A549 treated with GW870086 at 1 μM for 4 hours (cell line): Measurements from ENCODE around the gene TSPEAR. TPM values are rescaled to one million over a fixed set of nuclear protein-coding genes. Genes with fewer than 3 reads are reported as not detected.

Experiments used
- total RNA-seq: library from RNA; stranded (reverse); fragments of 200-300 nt; extraction: Qiagen RNA extraction; gene quantifications from 5 replicates; pipeline ENCODE4 v1.2.3, GENCODE V29; 2022; ENCODE audit warnings: low read depth

TSPEAR gene
- total RNA-seq, result not detected in 5 replicates

DNA sequence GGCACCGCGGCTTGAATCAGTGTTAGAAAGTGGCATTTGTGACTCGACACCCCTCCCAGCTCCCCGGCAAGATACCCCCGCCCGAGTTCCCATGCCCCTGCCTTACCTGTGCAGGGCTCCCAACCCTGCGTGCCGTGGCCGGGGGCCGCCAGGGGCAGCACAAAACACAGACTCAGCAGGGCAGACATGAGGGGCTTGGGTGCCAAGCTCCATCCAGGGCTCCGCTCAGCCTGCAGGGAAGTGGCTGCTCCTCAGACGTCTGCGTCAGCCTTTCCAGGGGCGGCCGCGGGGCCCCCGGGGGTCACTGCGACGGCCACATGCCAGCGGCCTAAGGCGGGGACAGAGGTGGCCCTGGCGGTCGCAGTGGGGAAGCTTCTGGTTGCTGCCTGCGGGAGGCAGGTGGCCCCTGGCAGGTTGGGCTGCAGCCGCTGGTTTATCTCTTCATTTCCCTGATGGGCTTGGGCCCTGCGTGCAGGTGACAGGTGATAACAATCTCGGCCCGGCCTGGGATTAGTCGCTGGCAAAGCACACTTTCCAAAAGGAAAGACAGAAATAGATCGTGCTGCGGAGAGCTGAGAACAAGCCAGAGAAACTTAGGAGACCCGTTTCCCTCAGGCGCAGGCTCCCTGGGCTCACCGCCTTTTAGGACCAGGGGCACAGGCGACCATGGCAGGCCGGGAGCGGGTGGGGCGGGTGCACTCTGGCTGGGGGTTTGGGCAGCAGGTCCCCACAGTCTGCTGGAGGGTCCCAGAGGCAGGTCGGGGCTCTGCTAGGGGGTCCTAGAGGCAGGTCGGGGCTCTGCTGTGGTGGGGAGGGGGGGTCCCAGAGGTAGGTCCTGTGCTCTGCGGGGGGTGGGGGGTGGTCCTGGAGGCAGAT, at the start of gene TSPEAR:
TSPEAR (minus strand) TSS at position 246 of the 876 bp plus-strand sequence; CDS start at position 188, 58 bp downstream.

DNA sequence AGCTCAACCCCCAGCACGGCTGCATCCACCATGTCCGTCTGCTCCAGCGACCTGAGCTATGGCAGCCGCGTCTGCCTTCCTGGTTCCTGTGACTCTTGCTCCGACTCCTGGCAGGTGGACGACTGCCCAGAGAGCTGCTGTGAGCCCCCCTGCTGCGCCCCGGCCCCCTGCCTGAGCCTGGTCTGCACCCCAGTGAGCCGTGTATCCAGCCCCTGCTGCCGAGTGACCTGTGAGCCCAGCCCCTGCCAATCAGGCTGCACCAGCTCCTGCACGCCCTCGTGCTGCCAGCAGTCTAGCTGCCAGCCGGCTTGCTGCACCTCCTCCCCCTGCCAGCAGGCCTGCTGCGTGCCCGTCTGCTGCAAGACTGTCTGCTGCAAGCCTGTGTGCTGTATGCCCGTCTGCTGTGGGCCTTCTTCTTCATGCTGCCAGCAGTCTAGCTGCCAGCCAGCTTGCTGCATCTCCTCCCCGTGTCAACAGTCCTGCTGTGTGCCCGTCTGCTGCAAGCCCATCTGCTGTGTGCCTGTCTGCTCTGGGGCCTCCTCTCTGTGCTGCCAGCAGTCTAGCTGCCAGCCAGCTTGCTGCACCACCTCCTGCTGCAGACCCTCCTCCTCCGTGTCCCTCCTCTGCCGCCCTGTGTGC, 14.1 kb downstream of the TSPEAR start, which contains the start of gene KRTAP10-12:
KRTAP10-12 (plus strand) TSS at position 1 of the 639 bp plus-strand sequence; CDS start at position 31, 30 bp downstream.

DNA sequence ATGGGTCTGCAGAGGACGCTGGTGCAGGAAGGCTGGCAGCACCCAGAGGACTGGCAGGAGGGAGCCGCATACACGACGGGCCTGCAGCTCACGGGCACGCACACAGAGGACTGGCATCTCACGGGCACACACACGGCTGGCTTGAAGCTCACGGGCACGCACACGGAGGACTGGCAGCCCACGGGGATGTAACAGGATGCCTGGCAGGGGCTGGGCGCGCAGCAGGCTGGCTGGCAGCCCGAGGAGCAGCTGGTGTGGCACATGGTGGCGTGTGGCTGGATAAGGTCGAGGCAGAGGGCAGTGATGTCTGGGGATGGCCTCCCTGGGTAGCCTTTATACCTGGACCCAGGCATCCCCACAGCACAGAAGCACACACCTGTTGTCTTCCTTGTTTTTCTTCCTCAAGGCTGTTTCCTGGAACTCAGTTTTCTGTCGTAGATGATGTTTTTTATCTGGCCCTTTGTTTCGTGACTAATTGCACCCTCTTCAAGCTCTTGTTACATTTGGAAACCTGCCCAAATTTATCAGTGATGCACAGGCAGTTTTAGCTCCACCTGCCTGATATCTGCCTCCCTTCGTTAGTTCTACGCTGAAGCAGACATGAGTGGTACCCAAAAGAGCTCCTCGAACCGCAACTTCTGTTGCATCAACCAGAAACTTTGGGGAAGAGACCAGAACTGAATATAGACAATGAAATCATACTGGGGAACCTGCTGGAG, 29.4 kb downstream of the TSPEAR start, which contains the start of gene KRTAP12-1:
KRTAP12-1 (minus strand) TSS at position 303 of the 719 bp plus-strand sequence; CDS start at position 263, 40 bp downstream.

DNA sequence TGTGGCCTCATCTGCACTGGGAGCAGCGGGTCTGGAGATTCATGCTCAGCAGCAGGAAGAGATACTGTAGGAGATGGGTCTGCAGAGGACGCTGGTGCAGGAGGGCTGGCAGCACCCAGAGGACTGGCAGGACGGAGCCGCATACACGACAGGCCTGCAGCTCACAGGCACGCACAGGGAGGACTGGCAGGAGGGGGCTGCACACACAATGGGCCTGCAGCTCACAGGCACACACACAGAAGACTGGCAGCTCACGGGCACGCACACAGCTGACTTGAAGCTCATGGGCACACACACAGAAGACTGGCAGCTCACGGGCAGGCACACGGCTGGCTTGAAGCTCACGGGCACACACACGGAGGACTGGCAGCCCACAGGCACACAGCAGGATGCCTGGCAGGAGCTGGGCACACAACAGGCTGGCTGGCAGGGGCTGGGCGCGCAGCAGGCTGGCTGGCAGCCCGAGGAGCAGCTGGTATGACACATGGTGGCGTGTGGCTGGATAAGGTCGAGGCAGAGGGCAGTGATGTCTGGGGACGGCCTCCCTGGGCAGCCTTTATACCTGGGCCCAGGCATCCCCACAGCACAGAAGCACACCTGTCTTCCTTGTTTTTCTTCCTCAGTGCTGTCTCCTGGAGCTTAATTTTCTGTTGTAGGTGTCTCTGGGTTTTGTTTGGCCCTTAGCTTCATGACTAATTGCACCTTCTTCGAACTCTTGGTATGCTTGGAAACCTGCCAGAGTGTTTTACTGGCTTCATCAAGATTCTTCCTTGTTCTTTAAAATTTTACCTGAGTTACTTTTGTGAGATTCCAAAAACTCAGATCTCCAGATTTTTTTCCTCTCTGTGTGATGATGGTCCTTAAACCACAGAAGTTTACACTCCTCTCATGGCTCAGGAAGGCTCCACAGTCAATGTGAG, 44.7 kb downstream of the TSPEAR start, which contains the start of gene KRTAP12-2:
KRTAP12-2 (minus strand) TSS at position 527 of the 920 bp plus-strand sequence; CDS start at position 486, 41 bp downstream.

DNA sequence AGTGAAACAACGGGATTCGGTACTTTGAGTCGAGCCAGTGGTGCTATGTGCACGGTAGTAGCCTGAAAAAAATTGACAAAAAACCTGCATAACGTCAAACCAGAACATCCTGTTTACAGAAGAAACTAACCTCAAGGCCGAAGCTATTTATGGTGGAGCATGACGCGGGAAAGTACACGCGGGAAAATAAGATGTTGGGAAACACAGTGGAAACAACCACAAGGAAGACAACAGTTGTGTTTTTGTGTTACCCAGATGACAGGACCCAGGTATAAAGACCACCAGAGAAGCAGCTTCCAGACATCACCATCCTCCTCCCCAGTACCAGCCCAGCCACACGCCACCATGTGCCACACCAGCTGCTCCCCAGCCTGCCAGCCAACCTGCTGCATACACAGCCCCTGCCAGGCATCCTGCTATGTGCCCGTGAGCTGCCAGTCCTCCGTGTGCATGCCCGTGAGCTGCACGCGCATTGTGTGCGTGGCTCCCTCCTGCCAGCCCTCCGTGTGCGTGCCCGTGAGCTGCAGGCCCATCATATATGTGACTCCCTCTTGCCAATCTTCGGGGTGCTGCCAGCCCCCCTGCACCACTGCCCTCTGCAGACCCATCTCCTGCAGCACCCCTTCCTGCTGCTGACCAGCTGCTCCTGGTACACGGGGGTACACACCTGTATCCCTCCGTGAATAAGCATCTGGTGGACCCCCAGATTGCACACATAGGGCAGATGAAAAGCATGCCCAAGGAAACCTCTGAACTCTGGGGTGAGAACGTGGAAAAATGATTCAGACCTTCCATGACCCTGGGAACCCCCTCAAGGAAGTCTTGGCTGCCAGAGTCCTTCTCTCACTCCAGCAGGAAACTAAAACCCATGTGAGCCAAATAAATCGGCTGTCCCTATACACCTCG, 53.5 kb downstream of the TSPEAR start, which contains the start of gene KRTAP12-3:
KRTAP12-3 (plus strand) TSS at position 298 of the 906 bp plus-strand sequence; CDS start at position 346, 48 bp downstream.

DNA sequence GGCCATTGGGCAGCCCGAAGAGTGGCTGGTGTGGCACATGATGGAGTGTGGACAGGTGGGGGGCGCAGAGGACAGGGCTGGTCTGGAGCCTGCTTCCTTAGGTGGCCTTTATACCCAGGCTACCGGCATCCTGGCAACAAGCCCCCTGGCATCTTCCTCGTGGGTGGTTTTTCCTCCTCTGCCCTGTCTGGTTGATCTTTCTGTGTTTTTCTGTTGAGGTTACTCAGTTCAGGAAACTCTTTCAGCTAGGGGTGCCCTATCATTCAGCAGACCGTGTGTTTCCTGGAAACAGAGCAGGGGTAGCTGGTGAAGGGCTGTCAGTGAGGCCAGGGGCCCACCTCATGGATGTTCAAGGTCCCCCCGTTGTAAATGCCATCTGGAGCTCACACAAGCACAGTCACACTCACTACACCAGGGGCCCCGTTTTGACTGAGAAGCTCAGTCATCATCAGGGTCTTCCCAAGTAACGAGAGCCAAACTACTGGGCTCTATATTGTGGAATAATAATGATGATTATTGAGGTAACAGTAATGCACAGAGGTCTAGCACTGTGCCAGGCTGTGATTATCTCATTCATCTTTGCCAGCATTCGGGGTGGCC, 56.7 kb downstream of the TSPEAR start, which contains the start of gene KRTAP12-4:
KRTAP12-4 (minus strand) TSS at position 84 of the 600 bp plus-strand sequence; CDS start at position 39, 45 bp downstream.

DNA sequence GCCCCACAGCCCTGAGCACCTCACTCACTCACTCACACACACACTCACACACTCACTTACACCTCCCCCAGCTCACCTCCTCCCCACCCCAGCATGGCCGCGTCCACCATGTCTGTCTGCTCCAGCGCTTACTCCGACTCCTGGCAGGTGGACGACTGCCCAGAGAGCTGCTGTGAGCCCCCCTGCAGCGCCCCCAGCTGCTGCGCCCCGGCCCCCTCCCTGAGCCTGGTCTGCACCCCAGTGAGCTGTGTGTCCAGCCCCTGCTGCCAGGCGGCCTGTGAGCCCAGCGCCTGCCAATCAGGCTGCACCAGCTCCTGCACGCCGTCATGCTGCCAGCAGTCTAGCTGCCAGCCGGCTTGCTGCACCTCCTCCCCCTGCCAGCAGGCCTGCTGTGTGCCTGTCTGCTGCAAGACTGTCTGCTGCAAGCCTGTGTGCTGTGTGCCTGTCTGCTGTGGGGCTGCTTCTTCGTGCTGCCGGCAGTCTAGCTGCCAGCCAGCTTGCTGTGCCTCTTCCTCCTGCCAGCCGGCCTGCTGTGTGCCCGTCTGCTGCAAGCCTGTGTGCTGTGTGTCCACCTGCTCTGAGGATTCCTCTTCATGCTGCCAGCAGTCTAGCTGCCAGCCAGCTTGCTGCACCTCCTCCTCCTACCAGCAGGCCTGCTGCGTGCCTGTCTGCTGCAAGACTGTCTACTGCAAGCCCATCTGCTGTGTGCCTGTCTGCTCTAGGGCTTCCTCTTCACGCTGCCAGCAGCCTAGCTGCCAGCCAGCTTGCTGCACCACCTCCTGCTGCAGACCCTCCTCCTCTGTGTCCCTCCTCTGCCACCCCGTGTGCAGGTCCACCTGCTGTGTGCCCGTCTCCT, 64.8 kb downstream of the TSPEAR start, which contains the start of gene KRTAP10-11:
KRTAP10-11 (plus strand) TSS at position 49 of the 856 bp plus-strand sequence; CDS start at position 94, 45 bp downstream.

DNA sequence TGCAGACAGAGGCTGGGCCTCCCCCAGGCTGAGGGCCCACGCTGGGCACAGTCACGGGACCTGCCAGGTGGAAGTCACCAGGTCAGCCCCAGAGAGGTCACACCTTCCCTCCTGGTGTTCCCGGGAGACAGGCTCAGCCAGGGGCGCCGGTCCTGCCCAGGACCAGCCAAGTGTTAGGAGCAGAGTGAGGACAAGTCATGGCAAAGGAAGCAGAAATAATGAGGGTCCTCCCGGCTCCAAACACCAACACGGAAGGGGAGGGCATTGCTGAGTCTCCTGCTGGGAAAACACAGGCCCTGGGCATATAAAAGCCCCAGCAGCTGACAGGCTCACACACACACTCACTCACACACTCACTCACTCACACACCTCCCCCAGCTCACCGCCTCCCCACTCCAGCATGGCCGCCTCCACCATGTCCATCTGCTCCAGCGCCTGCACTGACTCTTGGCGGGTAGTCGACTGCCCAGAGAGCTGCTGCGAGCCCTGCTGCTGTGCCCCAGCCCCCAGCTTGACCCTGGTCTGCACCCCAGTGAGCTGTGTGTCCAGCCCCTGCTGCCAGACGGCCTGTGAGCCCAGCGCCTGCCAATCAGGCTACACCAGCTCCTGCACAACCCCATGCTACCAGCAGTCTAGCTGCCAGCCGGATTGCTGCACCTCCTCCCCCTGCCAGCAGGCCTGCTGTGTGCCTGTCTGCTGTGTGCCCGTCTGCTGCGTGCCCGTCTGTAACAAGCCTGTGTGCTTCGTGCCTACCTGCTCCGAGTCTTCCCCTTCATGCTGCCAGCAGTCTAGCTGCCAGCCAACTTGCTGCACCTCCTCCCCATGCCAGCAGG, 74.1 kb downstream of the TSPEAR start, which contains the start of gene KRTAP10-10:
KRTAP10-10 (plus strand) TSS at position 339 of the 833 bp plus-strand sequence; CDS start at position 401, 62 bp downstream.

DNA sequence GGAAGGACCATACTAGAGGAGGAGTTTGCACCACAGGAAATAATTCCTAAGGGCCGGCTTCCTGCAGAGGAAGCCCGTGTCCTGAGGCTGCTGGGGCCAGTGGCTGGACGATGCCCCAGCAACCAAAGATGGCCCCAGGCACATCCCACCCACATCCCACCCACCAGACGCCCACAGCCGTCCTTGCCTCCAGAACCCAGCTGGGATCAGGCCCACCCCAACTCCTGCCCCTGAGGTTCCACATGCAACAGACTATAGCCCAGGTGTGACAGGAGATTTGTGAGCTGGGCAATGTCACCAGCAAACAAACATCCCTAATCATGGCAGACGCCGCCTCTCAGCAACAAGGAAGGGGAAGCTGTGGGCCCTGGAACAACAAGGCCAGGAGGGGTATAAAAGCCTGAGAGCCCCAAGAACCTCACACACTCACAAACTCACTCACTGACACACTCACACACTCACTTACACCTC, 84.7 kb downstream of the TSPEAR start, which contains the start of gene KRTAP10-9:
KRTAP10-9 (plus strand) TSS at position 421 of the 471 bp plus-strand sequence. CDS start 79 bp downstream, outside the sequence.

DNA sequence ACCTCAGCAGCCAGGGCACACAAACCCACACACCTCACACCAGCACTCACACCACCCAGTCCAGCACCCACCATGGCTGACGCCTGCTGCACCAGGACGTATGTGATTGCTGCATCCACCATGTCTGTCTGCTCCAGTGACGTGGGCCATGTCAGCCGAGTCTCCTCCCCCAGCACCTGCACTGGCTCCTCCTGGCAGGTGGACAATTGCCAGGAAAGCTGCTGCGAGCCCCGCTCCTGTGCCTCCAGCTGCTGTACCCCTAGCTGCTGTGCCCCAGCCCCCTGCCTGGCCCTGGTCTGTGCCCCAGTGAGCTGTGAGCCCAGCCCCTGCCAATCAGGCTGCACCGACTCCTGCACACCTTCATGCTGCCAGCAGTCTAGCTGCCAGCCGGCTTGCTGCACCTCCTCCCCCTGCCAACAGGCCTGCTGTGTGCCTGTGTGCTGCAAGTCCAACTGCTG, 99.3 kb downstream of the TSPEAR start, which contains the start of gene KRTAP10-8:
KRTAP10-8 (plus strand) TSS at position 51 of the 458 bp plus-strand sequence; CDS start at position 73, 22 bp downstream.

DNA sequence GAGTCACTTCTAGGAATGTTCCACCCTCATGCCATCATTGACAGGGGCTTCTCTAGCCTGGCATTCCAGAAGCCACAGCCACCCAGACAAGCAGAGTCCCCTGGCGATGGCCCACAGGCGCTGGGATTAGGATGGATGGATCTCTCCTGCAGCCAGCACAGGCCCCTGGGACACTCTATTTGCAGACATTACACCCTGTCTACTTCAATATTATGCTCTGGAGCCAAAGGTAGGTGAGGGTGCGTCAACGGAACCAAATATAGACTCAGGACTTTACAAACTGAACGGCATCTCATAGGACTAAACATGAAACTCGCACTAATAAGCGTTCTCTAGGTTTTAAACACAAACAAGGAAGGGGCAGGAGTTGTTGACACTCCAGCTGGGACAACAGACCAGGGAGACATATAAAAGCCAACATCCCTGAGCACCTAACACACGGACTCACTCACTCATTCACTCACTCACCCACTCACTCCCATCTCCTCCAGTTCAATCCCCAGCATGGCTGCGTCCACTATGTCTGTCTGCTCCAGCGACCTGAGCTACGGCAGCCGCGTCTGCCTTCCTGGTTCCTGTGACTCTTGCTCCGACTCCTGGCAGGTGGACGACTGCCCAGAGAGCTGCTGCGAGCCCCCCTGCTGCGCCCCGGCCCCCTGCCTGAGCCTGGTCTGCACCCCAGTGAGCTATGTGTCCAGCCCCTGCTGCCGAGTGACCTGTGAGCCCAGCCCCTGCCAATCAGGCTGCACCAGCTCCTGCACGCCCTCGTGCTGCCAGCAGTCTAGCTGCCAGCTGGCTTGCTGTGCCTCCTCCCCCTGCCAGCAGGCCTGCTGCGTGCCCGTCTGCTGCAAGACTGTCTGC, 111.0 kb downstream of the TSPEAR start, which contains the start of gene KRTAP10-7:
KRTAP10-7 (plus strand) TSS at position 480 of the 861 bp plus-strand sequence; CDS start at position 505, 25 bp downstream.

DNA sequence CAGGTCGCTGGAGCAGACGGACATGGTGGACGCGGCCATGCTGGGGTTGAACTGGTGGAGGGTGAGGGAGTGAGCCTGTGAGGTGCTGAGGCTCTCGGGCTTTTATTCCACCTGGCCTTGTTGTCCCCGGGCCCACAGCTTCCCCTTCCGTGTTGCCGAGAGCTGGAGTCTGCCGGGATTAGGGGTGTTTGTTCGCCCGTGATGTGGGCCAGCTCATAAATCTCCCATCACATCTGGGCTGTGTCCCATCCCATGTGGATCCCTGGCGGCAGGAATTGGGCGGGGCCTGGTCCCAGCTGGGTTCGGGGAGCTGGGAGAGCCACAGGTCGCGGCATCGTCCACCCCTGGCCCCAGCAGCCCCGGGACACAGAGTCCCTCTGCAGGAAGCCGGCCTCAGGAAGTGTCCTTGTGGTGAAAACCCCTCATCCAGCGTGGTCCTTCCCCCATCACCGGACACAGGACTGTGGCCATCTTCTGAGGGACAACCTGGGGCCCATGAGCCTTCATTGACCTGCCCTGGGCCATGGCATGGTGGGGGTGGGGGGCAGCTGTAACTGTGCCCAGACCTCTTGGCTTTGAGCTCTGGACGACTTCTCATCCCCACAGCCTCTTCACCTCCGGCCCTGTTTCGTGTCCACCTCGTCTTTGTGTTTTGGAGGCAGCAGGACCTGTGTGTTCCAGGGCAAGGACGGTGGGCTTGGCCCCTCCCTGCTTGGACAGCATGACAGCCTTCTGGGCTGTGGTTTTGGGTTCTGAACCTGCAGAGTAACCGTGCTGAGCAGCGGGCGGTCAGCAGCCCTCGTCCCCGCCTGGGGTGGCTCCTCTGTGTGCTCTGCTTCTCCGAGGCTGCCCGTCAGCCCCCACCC, 118.7 kb downstream of the TSPEAR start, which contains the start of gene KRTAP10-6:
KRTAP10-6 (minus strand) TSS at position 60 of the 866 bp plus-strand sequence; CDS start at position 39, 21 bp downstream.

DNA sequence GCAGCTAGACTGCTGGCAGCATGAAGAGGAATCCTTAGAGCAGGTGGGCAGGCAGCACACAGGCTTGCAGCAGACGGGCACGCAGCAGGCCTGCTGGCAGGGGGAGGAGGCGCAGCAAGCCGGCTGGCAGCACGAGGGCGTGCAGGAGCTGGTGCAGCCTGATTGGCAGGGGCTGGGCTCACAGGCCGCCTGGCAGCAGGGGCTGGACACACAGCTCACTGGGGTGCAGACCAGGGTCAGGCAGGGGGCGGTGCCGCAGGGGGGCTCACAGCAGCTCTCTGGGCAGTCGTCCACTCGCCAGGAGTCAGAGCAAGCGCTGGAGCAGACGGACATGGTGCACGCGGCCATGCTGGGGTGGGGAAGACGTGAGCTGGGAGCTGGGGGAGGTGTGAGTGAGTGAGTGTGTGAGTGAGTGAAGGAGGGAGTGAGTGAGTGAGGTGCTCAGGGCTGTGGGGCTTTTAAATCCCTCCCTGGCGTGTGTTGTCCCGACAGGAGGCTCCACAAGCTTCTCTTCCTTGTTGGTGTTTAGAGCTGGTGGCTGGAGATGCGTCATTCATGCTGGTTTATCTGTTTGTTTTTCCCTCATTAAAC, 131.0 kb downstream of the TSPEAR start, which contains the start of gene KRTAP10-5:
KRTAP10-5 (minus strand) TSS at position 374 of the 591 bp plus-strand sequence; CDS start at position 348, 26 bp downstream.

